ENCODE measurements around the gene LCN12.
"Not testable (repeated sequence)": the region's sequence is repeated elsewhere in the genome, so short reads cannot be mapped to it uniquely, and the experiment has no call there.

The LCN12 gene

GRCh38 chr9:137004285-137004684, 52.2 kb downstream of the LCN12 start:
- not testable (repeated sequence) for DNase-seq (ENCODE audit: low read depth); H3K4me3 ChIP-seq (ENCODE audit: low read depth, low read length)
- TF ChIP-seq CTCF (IDR thresholded peaks at IDR 0.05; ENCODE audit: control insufficient read depth, extremely low read depth, insufficient read depth) = 0 out of 2 replicates have a peak, but pooled peaks have one; percentile 1
